OCI-LY1 (cell line): Measurements from ENCODE around the gene LARP4B.
A peak's percentile ranks its signal among the peaks of the same experiment; 100 is the strongest.

Experiments
- H2AFZ ChIP-seq: fragments of 200-600 bp; sonication (generic), shearing (Covaris generic); 2 replicates; pipeline ENCODE4 v1.6.0; 2014; ENCODE audit warnings: antibody characterized with exemption, mild to moderate bottlenecking, low read length
- H3F3A ChIP-seq: fragments of 200-600 bp; sonication (generic), shearing (Covaris generic); 2 replicates; pipeline ENCODE4 v1.6.0; 2014; ENCODE audit warnings: mild to moderate bottlenecking, antibody characterized with exemption, low read length, moderate library complexity; ENCODE audit not compliant: insufficient read depth
- H3K27ac ChIP-seq: fragments of 200-600 bp; sonication (generic); 2 replicates; pipeline ENCODE4 v1.5.1; 2014; ENCODE audit warnings: low read length, mixed run types, mild to moderate bottlenecking, low read depth; ENCODE audit not compliant: poor library complexity, severe bottlenecking
- H3K27me3 ChIP-seq: fragments of 200-600 bp; sonication (generic); 2 replicates; pipeline ENCODE4 v1.6.0; 2014; ENCODE audit warnings: antibody characterized with exemption, mild to moderate bottlenecking, low read length, moderate library complexity; ENCODE audit not compliant: insufficient read depth
- H3K36me3 ChIP-seq: fragments of 200-600 bp; sonication (generic); 2 replicates; pipeline ENCODE4 v1.6.1; 2014; ENCODE audit warnings: mild to moderate bottlenecking, antibody characterized with exemption, low read length, moderate library complexity, mixed read lengths; ENCODE audit not compliant: insufficient read depth
- H3K4me1 ChIP-seq: fragments of 200-600 bp; sonication (generic); 2 replicates; pipeline ENCODE4 v1.5.1; 2014; ENCODE audit warnings: mild to moderate bottlenecking, low read length, moderate library complexity; ENCODE audit not compliant: insufficient read depth, severe bottlenecking
- H3K4me2 ChIP-seq: fragments of 200-600 bp; sonication (generic), shearing (Covaris generic); 2 replicates; pipeline ENCODE4 v1.6.1; 2014; ENCODE audit warnings: low read length
- H3K4me3 ChIP-seq: fragments of 200-600 bp; sonication (generic); 2 replicates; pipeline ENCODE4 v1.5.1; 2014; ENCODE audit warnings: low read length, low read depth, mild to moderate bottlenecking, mixed read lengths; ENCODE audit not compliant: poor library complexity, severe bottlenecking
- H3K79me2 ChIP-seq: fragments of 200-600 bp; shearing (Covaris generic); 2 replicates; pipeline ENCODE4 v1.6.1; 2016; ENCODE audit warnings: mixed run types, low read length, mixed read lengths; ENCODE audit not compliant: insufficient read depth
- H3K9ac ChIP-seq: fragments of 200-600 bp; sonication (generic), shearing (Covaris generic); 2 replicates; pipeline ENCODE4 v1.6.1; 2014; ENCODE audit warnings: mild to moderate bottlenecking, low read length, mixed read lengths
- H3K9me2 ChIP-seq: fragments of 200-600 bp; sonication (generic), shearing (Covaris generic); 2 replicates; pipeline ENCODE4 v1.6.1; 2014; ENCODE audit warnings: low read depth, mild to moderate bottlenecking, low read length, mixed read lengths
- H3K9me3 ChIP-seq: fragments of 200-600 bp; shearing (Covaris generic); 2 replicates; pipeline ENCODE4 v1.6.1; 2014; ENCODE audit warnings: low read length, mixed read lengths
- H4K20me1 ChIP-seq: fragments of 200-600 bp; sonication (generic), shearing (Covaris generic); 2 replicates; pipeline ENCODE4 v1.6.0; 2016; ENCODE audit warnings: mild to moderate bottlenecking, low read length; ENCODE audit not compliant: insufficient read depth
- CTCF ChIP-seq: fragments of 200-600 bp; sonication (generic), shearing (Covaris generic); IDR thresholded peaks from 2 replicates; pipeline ENCODE4 v1.5.1; 2017; ENCODE audit warnings: mild to moderate bottlenecking, antibody characterized with exemption, low read length, moderate library complexity, mixed read lengths
- EZH2 ChIP-seq: fragments of 200-600 bp; sonication (generic), shearing (Covaris generic); IDR thresholded peaks from 2 replicates; pipeline ENCODE4 v1.8.0; 2017; ENCODE audit warnings: borderline replicate concordance, mixed run types, mild to moderate bottlenecking, antibody characterized with exemption, low read length, moderate library complexity, mixed read lengths

LARP4B gene

GRCh38 chr10:852386-852785, 79.1 kb downstream of the LARP4B start:
- Histone ChIP-seq H3K4me2 (peak overlapping the region; percentile 44), H3F3A (no peaks in the 10 kb centered on the region), H2AFZ (no peak overlapping the region), H3K9ac (no peak overlapping the region), H3K27me3 (no peaks in the 10 kb centered on the region), H3K27ac (peak overlapping the region; percentile 54), H3K36me3 (peaks cover 81% of the 10 kb centered on the region), H3K4me1 (peaks cover 21% of the 10 kb centered on the region), H3K79me2 (peaks cover 27% of the 10 kb centered on the region), H3K9me3 (peaks cover 13% of the 10 kb centered on the region), H3K4me3 (no peak overlapping the region), H4K20me1 (no peaks in the 10 kb centered on the region), H3K9me2 (no peaks in the 10 kb centered on the region)
- TF ChIP-seq EZH2 (no peak), CTCF (no peak)

DNA sequence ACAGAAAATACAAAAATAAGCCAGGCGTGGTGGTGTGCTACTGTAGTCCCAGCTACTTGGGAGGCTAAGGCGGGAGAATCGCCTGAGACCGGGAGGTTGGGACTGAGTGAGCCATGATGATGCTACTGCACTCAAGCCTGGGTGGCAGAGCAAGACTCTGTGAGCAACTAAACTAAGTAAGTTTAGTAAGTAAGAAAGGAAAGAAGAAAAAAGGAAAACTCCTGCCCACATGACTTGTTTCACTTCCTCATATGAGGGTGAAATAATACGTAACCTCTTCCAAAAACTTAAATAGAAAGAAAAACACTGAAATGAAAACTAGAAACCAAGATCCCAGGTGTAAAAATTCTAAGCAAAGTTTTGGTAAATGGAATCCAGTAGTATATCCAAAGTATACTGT, 79.6 kb downstream of the LARP4B start:
- Histone ChIP-seq H3F3A (no peaks in the 10 kb centered on the region), H3K9ac (no peak overlapping the region), H4K20me1 (no peaks in the 10 kb centered on the region), H3K4me1 (peaks cover 21% of the 10 kb centered on the region), H3K4me3 (no peak overlapping the region), H2AFZ (no peak overlapping the region), H3K36me3 (peaks cover 80% of the 10 kb centered on the region), H3K27ac (peak overlapping the region; percentile 54), H3K79me2 (peaks cover 27% of the 10 kb centered on the region), H3K27me3 (no peaks in the 10 kb centered on the region), H3K9me3 (peaks cover 13% of the 10 kb centered on the region), H3K4me2 (peak overlapping the region; percentile 44), H3K9me2 (no peaks in the 10 kb centered on the region)
- TF ChIP-seq EZH2 (no peak), CTCF (no peak)

- H2AFZ ChIP-seq, result no peak overlapping the region
- peaks cover 27% of the 10 kb centered on the region for H3K79me2 ChIP-seq
- no peak overlapping the region for H3K4me3 ChIP-seq
- H3K27me3 ChIP-seq, result no peaks in the 10 kb centered on the region
- H3F3A ChIP-seq, result no peaks in the 10 kb centered on the region
- no peaks in the 10 kb centered on the region for H3K9me2 ChIP-seq
- H3K4me1 ChIP-seq, result peaks cover 21% of the 10 kb centered on the region
- H3K9ac ChIP-seq, result no peak overlapping the region
- TF ChIP-seq CTCF, result no peak
- no peak for TF ChIP-seq EZH2
- peaks cover 78% of the 10 kb centered on the region for H3K36me3 ChIP-seq
- no peak overlapping the region for H3K27ac ChIP-seq
- no peak overlapping the region for H3K4me2 ChIP-seq
- H4K20me1 ChIP-seq, result no peaks in the 10 kb centered on the region
- peaks cover 13% of the 10 kb centered on the region for H3K9me3 ChIP-seq
Observed at GRCh38 chr10:850093-850492, 81.4 kb downstream of the LARP4B start.
